COLO829 (cell line): ENCODE data around the gene C1orf174.
"Not testable (repeated sequence)": the region's sequence is repeated elsewhere in the genome, so short reads cannot be mapped to it uniquely, and the experiment has no call there.

Source experiments
- DNase-seq: peaks from one replicate; pipeline ENCODE4 v3.0.0; 2012; ENCODE audit warnings: low spot score

C1orf174 gene

GRCh38 chr1:3925762-3926161 is 25.7 kb upstream of the C1orf174 start:
- DNase-seq: no peak

- DNase-seq: no peak
Measured at GRCh38 chr1:3925256-3925655, 25.2 kb upstream of the C1orf174 start.

- no peak for DNase-seq
Measured at GRCh38 chr1:3924825-3925220, 24.8 kb upstream of the C1orf174 start.

- no peak for DNase-seq
Measured at GRCh38 chr1:3924186-3924824, 24.2 kb upstream of the C1orf174 start.

GRCh38 chr1:3923378-3924185 is 23.5 kb upstream of the C1orf174 start:
- DNase-seq: no peak

GRCh38 chr1:3922851-3923250 is 22.8 kb upstream of the C1orf174 start:
- no peak for DNase-seq

GRCh38 chr1:3922201-3922725 is 22.2 kb upstream of the C1orf174 start:
- no peak for DNase-seq

- DNase-seq: no peak
Measured at GRCh38 chr1:3921765-3922164, 21.7 kb upstream of the C1orf174 start.

GRCh38 chr1:3919706-3920105 is 19.6 kb upstream of the C1orf174 start:
- DNase-seq: no peak

- DNase-seq: no peak
Measured at GRCh38 chr1:3918966-3919611, 19.0 kb upstream of the C1orf174 start.

- DNase-seq: not testable (repeated sequence)
Measured at GRCh38 chr1:3918359-3918758, 18.3 kb upstream of the C1orf174 start.

GRCh38 chr1:3917761-3918160 is 17.7 kb upstream of the C1orf174 start:
- DNase-seq: no peak

- no peak for DNase-seq
Measured at GRCh38 chr1:3915551-3916121, 15.6 kb upstream of the C1orf174 start.

GRCh38 chr1:3914911-3915310 is 14.8 kb upstream of the C1orf174 start:
- DNase-seq: no peak

- DNase-seq: no peak
Measured at GRCh38 chr1:3914331-3914851, 14.3 kb upstream of the C1orf174 start.

GRCh38 chr1:3912809-3913685 is 13.0 kb upstream of the C1orf174 start:
- DNase-seq: no peak

GRCh38 chr1:3911981-3912808 is 12.1 kb upstream of the C1orf174 start:
- DNase-seq: no peak

GRCh38 chr1:3910857-3911845 is 11.1 kb upstream of the C1orf174 start:
- peak; percentile 62 for DNase-seq
